NCI-H2029 (cell line): ENCODE data around the gene FOXP1.

Source experiments
- DNase-seq: peaks from one replicate; lab custom pipeline; 2025; lab: John Stamatoyannopoulos, UW

Gene FOXP1

GRCh38 chr3:71054312-71054711 lies 529.2 kb downstream of the FOXP1 start:
- no peak for DNase-seq

- no peak for DNase-seq
Observed at GRCh38 chr3:71053495-71053894, 530.0 kb downstream of the FOXP1 start.

- no peak for DNase-seq
Observed at GRCh38 chr3:71052716-71053115, 530.8 kb downstream of the FOXP1 start.

GRCh38 chr3:71051893-71052687 lies 531.4 kb downstream of the FOXP1 start:
- no peak for DNase-seq

GRCh38 chr3:71051259-71051595 lies 532.3 kb downstream of the FOXP1 start:
- no peak for DNase-seq

GRCh38 chr3:71050538-71051258 lies 532.8 kb downstream of the FOXP1 start:
- DNase-seq: no peak

GRCh38 chr3:71050166-71050537 lies 533.4 kb downstream of the FOXP1 start:
- DNase-seq: no peak

GRCh38 chr3:71048948-71049347 lies 534.6 kb downstream of the FOXP1 start:
- DNase-seq: no peak

GRCh38 chr3:71047616-71048531 lies 535.7 kb downstream of the FOXP1 start:
- DNase-seq: no peak

GRCh38 chr3:71046791-71047190 lies 536.7 kb downstream of the FOXP1 start:
- DNase-seq: no peak

GRCh38 chr3:71045917-71046282 lies 537.6 kb downstream of the FOXP1 start:
- no peak for DNase-seq

GRCh38 chr3:71045212-71045916 lies 538.2 kb downstream of the FOXP1 start:
- DNase-seq: no peak

GRCh38 chr3:71042759-71043158 lies 540.8 kb downstream of the FOXP1 start:
- no peak for DNase-seq

- DNase-seq: no peak
Observed at GRCh38 chr3:71041371-71041770, 542.2 kb downstream of the FOXP1 start.

- no peak for DNase-seq
Observed at GRCh38 chr3:71039332-71039731, 544.2 kb downstream of the FOXP1 start.

- no peak for DNase-seq
Observed at GRCh38 chr3:71037775-71038174, 545.8 kb downstream of the FOXP1 start.

- DNase-seq: peak; percentile 11
Observed at GRCh38 chr3:71035886-71036285, 547.6 kb downstream of the FOXP1 start.

GRCh38 chr3:71035314-71035713 lies 548.2 kb downstream of the FOXP1 start:
- no peak for DNase-seq

GRCh38 chr3:71033681-71034220 lies 549.8 kb downstream of the FOXP1 start:
- DNase-seq: no peak

GRCh38 chr3:71031914-71032521 lies 551.5 kb downstream of the FOXP1 start:
- no peak for DNase-seq

GRCh38 chr3:71031181-71031580 lies 552.3 kb downstream of the FOXP1 start:
- DNase-seq: peak; percentile 44
